Neural progenitor cell (in vitro differentiated cells): ENCODE results near the gene CAPRIN1. TPM values are rescaled to one million over a fixed set of nuclear protein-coding genes. Genes with fewer than 3 reads are reported as not detected.

Experiments
- DNase-seq: peaks from one replicate; pipeline ENCODE4 v3.0.0-alpha.2; 2016; ENCODE audit warnings: low spot score
- H2AFZ ChIP-seq: fragments of 200-600 bp; sonication (generic); replicated peaks from 2 replicates; pipeline ENCODE4 v1.6.1; 2016; ENCODE audit warnings: antibody characterized with exemption
- H3F3A ChIP-seq: fragments of 200-600 bp; sonication (generic); 2 replicates; pipeline ENCODE4 v1.6.1; 2016; ENCODE audit warnings: antibody characterized with exemption, low read depth
- H3K27ac ChIP-seq: fragments of 200-600 bp; sonication (generic); 2 replicates; pipeline ENCODE4 v1.5.1; 2016; ENCODE audit warnings: mild to moderate bottlenecking
- H3K27me3 ChIP-seq: fragments of 200-600 bp; sonication (generic); 2 replicates; pipeline ENCODE4 v1.6.1; 2016; ENCODE audit warnings: mild to moderate bottlenecking, moderate library complexity
- H3K36me3 ChIP-seq: fragments of 200-600 bp; sonication (generic); 2 replicates; pipeline ENCODE4 v1.5.1; 2016
- H3K4me1 ChIP-seq: fragments of 200-600 bp; sonication (generic); 2 replicates; pipeline ENCODE4 v1.6.1; 2016; ENCODE audit warnings: mixed run types
- H3K4me2 ChIP-seq: fragments of 200-600 bp; sonication (generic); 2 replicates; pipeline ENCODE4 v1.6.1; 2016
- H3K4me3 ChIP-seq: fragments of 200-600 bp; sonication (generic); 2 replicates; pipeline ENCODE4 v1.5.1; 2016
- H3K79me2 ChIP-seq: fragments of 200-600 bp; sonication (generic); 2 replicates; pipeline ENCODE4 v1.6.1; 2016; ENCODE audit warnings: low read depth
- H3K9ac ChIP-seq: fragments of 200-600 bp; sonication (generic); 2 replicates; pipeline ENCODE4 v1.6.1; 2016
- H3K9me3 ChIP-seq: fragments of 200-600 bp; sonication (generic); 2 replicates; pipeline ENCODE4 v1.5.1; 2016; ENCODE audit warnings: low read depth
- H4K20me1 ChIP-seq: fragments of 200-600 bp; sonication (generic); 2 replicates; pipeline ENCODE4 v1.6.1; 2016; ENCODE audit warnings: low read depth
- H3K27ac Mint-ChIP-seq: 3 replicates; pipeline ENCODE4 v1.8.0; 2021; ENCODE audit warnings: mixed read lengths
- H3K27me3 Mint-ChIP-seq: 2 replicates; pipeline ENCODE4 v1.8.0; 2022; ENCODE audit warnings: low read depth, mild to moderate bottlenecking, inconsistent platforms, moderate library complexity, mixed read lengths; ENCODE audit not compliant: insufficient read depth
- H3K36me3 Mint-ChIP-seq: 3 replicates; pipeline ENCODE4 v1.8.0; 2021; ENCODE audit warnings: mixed read lengths
- H3K4me1 Mint-ChIP-seq: 3 replicates; pipeline ENCODE4 v1.8.0; 2021; ENCODE audit warnings: mixed read lengths
- H3K4me3 Mint-ChIP-seq: 3 replicates; pipeline ENCODE4 v1.8.0; 2021; ENCODE audit warnings: mild to moderate bottlenecking, moderate library complexity, mixed read lengths
- H3K9me3 Mint-ChIP-seq: 3 replicates; pipeline ENCODE4 v1.8.0; 2020; ENCODE audit warnings: mixed read lengths
- EZH2 ChIP-seq: fragments of 200-600 bp; sonication (generic); IDR thresholded peaks from 2 replicates; pipeline ENCODE4 v1.6.1; 2017; ENCODE audit warnings: antibody characterized with exemption, mild to moderate bottlenecking, moderate library complexity
- EZH2phosphoT487 ChIP-seq: fragments of 200-600 bp; sonication (generic); IDR thresholded peaks from 2 replicates; pipeline ENCODE4 v1.6.1; 2017; ENCODE audit warnings: antibody characterized with exemption
- total RNA-seq: library from RNA; depleted of rRNA; stranded (reverse); fragments of >200 nt; gene quantifications from 2 replicates; pipeline ENCODE4 v1.2.3, GENCODE V29; 2015; ENCODE audit warnings: low replicate concordance
- TF ChIP-seq, protein P1 (sequence below): fragments of 200-600 bp; sonication (generic); IDR thresholded peaks from 2 replicates; pipeline ENCODE4 v1.5.1; 2017; ENCODE audit warnings: antibody characterized with exemption, mild to moderate bottlenecking

Gene CAPRIN1
- total RNA-seq, 1 donor from 2014 or later, result 498 TPM

DNA sequence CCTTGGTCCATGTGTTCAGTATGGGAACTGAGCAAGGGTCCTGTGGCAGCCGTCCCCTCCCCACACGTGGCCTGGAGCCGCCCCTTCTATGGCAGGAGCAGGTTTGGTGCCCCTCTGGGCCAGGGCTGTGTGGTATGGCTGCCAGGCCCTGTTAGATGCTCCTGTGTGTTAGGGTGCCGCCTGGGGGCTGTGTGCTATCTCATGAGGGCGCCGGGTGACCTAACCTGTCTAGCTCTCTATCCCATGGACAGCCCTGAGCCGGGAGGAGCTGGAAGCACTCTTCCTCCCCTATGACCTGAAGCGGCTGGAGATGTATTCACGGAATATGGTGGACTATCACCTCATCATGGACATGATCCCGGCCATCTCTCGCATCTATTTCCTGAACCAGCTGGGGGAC lies 88.6 kb downstream of the CAPRIN1 start:
- no peaks in the 10 kb centered on the region for H3F3A ChIP-seq
- no peak for DNase-seq
- Mint-ChIP-seq H3K36me3 (peaks cover 52% of the 10 kb centered on the region), H3K9me3 (no peaks in the 10 kb centered on the region), H3K4me1 (peaks cover 22% of the 10 kb centered on the region), H3K27me3 (no peaks in the 10 kb centered on the region), H3K4me3 (no peak overlapping the region), H3K27ac (no peak overlapping the region)
- no peak overlapping the region for H3K9ac ChIP-seq
- H3K4me2 ChIP-seq, result no peak overlapping the region
- H3K4me3 ChIP-seq, result no peak overlapping the region
- no peaks in the 10 kb centered on the region for H3K9me3 ChIP-seq
- H3K36me3 ChIP-seq, result no peaks in the 10 kb centered on the region
- TF ChIP-seq EZH2phosphoT487, result no peak
- TF ChIP-seq EZH2, result no peak
- TF ChIP-seq, protein P1, sequence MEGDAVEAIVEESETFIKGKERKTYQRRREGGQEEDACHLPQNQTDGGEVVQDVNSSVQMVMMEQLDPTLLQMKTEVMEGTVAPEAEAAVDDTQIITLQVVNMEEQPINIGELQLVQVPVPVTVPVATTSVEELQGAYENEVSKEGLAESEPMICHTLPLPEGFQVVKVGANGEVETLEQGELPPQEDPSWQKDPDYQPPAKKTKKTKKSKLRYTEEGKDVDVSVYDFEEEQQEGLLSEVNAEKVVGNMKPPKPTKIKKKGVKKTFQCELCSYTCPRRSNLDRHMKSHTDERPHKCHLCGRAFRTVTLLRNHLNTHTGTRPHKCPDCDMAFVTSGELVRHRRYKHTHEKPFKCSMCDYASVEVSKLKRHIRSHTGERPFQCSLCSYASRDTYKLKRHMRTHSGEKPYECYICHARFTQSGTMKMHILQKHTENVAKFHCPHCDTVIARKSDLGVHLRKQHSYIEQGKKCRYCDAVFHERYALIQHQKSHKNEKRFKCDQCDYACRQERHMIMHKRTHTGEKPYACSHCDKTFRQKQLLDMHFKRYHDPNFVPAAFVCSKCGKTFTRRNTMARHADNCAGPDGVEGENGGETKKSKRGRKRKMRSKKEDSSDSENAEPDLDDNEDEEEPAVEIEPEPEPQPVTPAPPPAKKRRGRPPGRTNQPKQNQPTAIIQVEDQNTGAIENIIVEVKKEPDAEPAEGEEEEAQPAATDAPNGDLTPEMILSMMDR, result no peak
- no peaks in the 10 kb centered on the region for H3K79me2 ChIP-seq
- no peaks in the 10 kb centered on the region for H4K20me1 ChIP-seq
- no peak overlapping the region for H3K27ac ChIP-seq
- H2AFZ ChIP-seq, result no peak overlapping the region
- H3K27me3 ChIP-seq, result no peaks in the 10 kb centered on the region
- H3K4me1 ChIP-seq, result no peaks in the 10 kb centered on the region

DNA sequence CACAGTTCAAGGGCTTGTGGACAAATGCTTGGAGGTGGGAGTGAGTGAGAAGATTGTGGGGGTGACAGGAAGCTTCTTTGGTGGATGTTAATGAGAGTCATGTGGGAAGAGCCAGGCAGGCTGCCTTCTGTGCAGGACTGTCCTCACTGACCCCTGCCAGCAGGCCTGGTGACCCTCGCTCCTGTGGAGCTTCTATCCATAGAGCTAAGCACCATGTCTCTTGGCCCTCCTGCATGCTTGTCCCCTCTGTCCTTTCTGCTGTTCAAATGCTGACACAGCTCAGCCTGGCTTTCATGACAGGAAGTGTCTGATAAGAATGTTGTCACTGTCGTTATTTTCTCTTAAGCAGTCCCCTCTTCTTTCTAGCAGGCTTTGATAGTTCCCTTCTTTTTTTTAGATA lies 91.5 kb downstream of the CAPRIN1 start:
- H3K4me1 Mint-ChIP-seq, result peaks cover 27% of the 10 kb centered on the region
- no peaks in the 10 kb centered on the region for H3K4me1 ChIP-seq
- no peak overlapping the region for H3K4me3 ChIP-seq
- no peaks in the 10 kb centered on the region for H3K9me3 ChIP-seq
- TF ChIP-seq EZH2phosphoT487, result no peak
- TF ChIP-seq EZH2, result no peak
- TF ChIP-seq, protein P1, result no peak
- H3K36me3 Mint-ChIP-seq, result peaks cover 53% of the 10 kb centered on the region
- no peaks in the 10 kb centered on the region for H3K79me2 ChIP-seq
- no peak overlapping the region for H3K9ac ChIP-seq
- peak overlapping the region; percentile 93 for H3K27ac Mint-ChIP-seq
- no peak for DNase-seq
- H3F3A ChIP-seq, result no peaks in the 10 kb centered on the region
- no peak overlapping the region for H2AFZ ChIP-seq
- H3K27me3 Mint-ChIP-seq, result peaks cover 3% of the 10 kb centered on the region
- no peaks in the 10 kb centered on the region for H3K9me3 Mint-ChIP-seq
- peaks cover 3% of the 10 kb centered on the region for H4K20me1 ChIP-seq
- peak overlapping the region; percentile 26 for H3K4me3 Mint-ChIP-seq
- no peaks in the 10 kb centered on the region for H3K36me3 ChIP-seq
- no peak overlapping the region for H3K27ac ChIP-seq
- H3K4me2 ChIP-seq, result no peak overlapping the region
- no peaks in the 10 kb centered on the region for H3K27me3 ChIP-seq

- H2AFZ ChIP-seq, result no peak overlapping the region
- no peaks in the 10 kb centered on the region for H3K9me3 ChIP-seq
- no peaks in the 10 kb centered on the region for H3K27me3 ChIP-seq
- H3K9ac ChIP-seq, result no peak overlapping the region
- no peaks in the 10 kb centered on the region for H3F3A ChIP-seq
- no peaks in the 10 kb centered on the region for H3K36me3 ChIP-seq
- H3K36me3 Mint-ChIP-seq, result peaks cover 43% of the 10 kb centered on the region
- no peak overlapping the region for H3K4me3 Mint-ChIP-seq
- H3K27ac ChIP-seq, result no peak overlapping the region
- TF ChIP-seq, protein P1, result no peak
- TF ChIP-seq EZH2phosphoT487 (no peak), EZH2 (no peak)
- H3K4me3 ChIP-seq, result no peak overlapping the region
- DNase-seq, result no peak
- no peaks in the 10 kb centered on the region for H3K79me2 ChIP-seq
- H3K27ac Mint-ChIP-seq, result no peak overlapping the region
- peaks cover 39% of the 10 kb centered on the region for H3K4me1 Mint-ChIP-seq
- peaks cover 3% of the 10 kb centered on the region for H4K20me1 ChIP-seq
- H3K27me3 Mint-ChIP-seq, result peaks cover 3% of the 10 kb centered on the region
- H3K9me3 Mint-ChIP-seq, result no peaks in the 10 kb centered on the region
- H3K4me1 ChIP-seq, result no peaks in the 10 kb centered on the region
- H3K4me2 ChIP-seq, result no peak overlapping the region
Measured at GRCh38 chr11:34145073-34145472, 93.5 kb downstream of the CAPRIN1 start.
